ENCODE measurements around the gene DUSP16.

GRCh38 chr12:12540261-12541013 is 22.2 kb downstream of the DUSP16 start:
- TF ChIP-seq FOSL1 (IDR thresholded peaks at IDR 0.05; ENCODE audit: insufficient read depth, low read depth, low read length) = no peak
- TF ChIP-seq USF2 (IDR thresholded peaks at IDR 0.05; ENCODE audit: low read length) = no peak
- TF ChIP-seq RAD21 (IDR thresholded peaks at IDR 0.05 in 1 of 2, conservative IDR thresholded peaks at IDR 0.05 in 1 of 2; ENCODE audit: low read depth in 2 of 2, low read length in 2 of 2) = no peak
- no peak for TF ChIP-seq YY1 (IDR thresholded peaks at IDR 0.05; ENCODE audit: low read depth, low read length)
